ENCODE results near the gene CACNA2D3. TPM values are rescaled to one million over a fixed set of nuclear protein-coding genes. Genes with fewer than 3 reads are reported as not detected.

The CACNA2D3 gene
- total RNA-seq, 4 donors from 2014 or later, result 0.27 to 1.5 (median 0.79) TPM

DNA sequence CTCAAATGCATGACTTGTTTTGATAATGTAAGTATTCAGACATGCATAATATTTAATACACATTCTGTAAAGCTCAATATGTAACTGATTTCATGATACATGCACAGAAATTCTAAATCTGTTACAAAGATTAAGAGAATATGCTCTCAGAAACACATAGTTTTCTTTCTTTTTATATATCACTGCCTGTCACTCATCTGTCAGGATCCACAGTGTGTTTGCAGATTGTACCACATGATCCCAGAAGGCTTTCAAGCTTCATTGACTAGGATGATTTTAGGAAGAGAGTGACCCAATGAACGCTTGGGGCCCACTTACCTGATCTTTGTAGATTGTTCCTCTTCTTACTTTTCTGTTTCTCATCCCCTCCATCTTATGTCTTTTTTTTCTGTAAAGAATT lies 261.9 kb downstream of the CACNA2D3 start:
- TF ChIP-seq CTCF (IDR thresholded peaks at IDR 0.05) (no peak), POLR2A (IDR thresholded peaks at IDR 0.05) (no peak)
- H3K4me3 ChIP-seq (ENCODE audit: low read depth, poor library complexity, severe bottlenecking), result no peak overlapping the region
- 84 to 96% methylated on average over 1 of the region's 1 CpG for WGBS, 2 donors
- intact Hi-C loops (cut with DNase I; ENCODE audit: low total_unique reads), result no loop called here
- no peak for DNase-seq (ENCODE audit: low spot score in 2 of 2)

- TF ChIP-seq CTCF (IDR thresholded peaks at IDR 0.05) (no peak), POLR2A (IDR thresholded peaks at IDR 0.05) (no peak)
- intact Hi-C loops (cut with DNase I; ENCODE audit: low total_unique reads), result no loop called here
- no peak for DNase-seq (ENCODE audit: low spot score in 2 of 2)
- H3K4me3 ChIP-seq (ENCODE audit: low read depth, poor library complexity, severe bottlenecking), result no peak overlapping the region
- WGBS, 2 donors, result 74 to 81% methylated on average over 2 of the region's 2 CpGs
Measured at GRCh38 chr3:54390582-54390981, 268.2 kb downstream of the CACNA2D3 start.

DNA sequence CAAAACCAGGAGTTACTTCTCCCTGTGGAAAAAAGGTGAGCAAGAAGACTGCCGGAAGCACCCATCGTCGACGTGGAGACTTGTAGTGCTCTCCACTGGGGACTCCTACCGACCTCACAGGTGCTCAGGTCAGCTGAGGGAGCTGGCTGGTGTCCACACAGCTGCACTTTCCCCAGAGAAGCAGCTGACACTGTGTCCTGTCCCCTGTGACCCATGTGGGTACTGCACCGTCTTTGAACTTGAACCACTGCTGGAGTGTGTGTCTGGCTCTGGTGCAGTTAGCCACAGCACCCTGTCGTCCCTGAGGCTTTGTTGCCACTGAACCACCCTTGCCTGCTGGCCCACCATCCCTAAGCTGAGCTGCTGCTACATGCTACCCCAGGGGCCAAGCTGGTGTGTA lies 270.8 kb downstream of the CACNA2D3 start:
- no peak overlapping the region for H3K4me3 ChIP-seq (ENCODE audit: low read depth, poor library complexity, severe bottlenecking)
- WGBS, 2 donors, result 92 to 96% methylated on average over 6 to 7 of the region's 7 CpGs
- no peak for DNase-seq (ENCODE audit: low spot score in 2 of 2)
- intact Hi-C loops (cut with DNase I; ENCODE audit: low total_unique reads), result no loop called here
- TF ChIP-seq POLR2A (IDR thresholded peaks at IDR 0.05) (no peak), CTCF (IDR thresholded peaks at IDR 0.05) (no peak)

- no peak for DNase-seq (ENCODE audit: low spot score in 2 of 2)
- 88 to 97% methylated on average over 2 of the region's 2 CpGs for WGBS, 2 donors
- intact Hi-C loops (cut with DNase I; ENCODE audit: low total_unique reads), result no loop called here
- TF ChIP-seq CTCF (IDR thresholded peaks at IDR 0.05) (no peak), POLR2A (IDR thresholded peaks at IDR 0.05) (no peak)
- no peak overlapping the region for H3K4me3 ChIP-seq (ENCODE audit: low read depth, poor library complexity, severe bottlenecking)
Measured at GRCh38 chr3:54408328-54408727, 286.0 kb downstream of the CACNA2D3 start.

DNA sequence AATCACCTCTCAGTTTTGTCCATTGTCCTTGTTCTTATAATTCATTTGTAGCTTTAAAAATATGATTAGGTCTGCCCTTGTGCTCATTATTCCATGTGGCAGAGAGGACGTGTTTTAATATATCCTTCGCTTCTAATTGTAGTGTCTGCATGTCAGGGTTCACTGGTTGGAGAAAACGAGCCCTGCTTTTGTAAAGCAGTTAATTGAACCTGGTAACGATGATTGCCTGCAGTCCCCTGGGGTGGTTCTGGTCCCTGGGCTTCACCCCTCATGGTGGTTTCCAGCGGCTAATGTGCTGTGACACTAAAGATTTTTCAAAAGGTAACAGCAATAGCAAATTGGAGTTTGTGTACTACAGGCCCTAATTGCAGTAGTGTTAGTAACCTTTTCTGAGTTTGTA lies 299.6 kb downstream of the CACNA2D3 start:
- no peak overlapping the region for H3K4me3 ChIP-seq (ENCODE audit: low read depth, poor library complexity, severe bottlenecking)
- intact Hi-C loops (cut with DNase I; ENCODE audit: low total_unique reads), result no loop called here
- DNase-seq (ENCODE audit: low spot score in 2 of 2), result no peak
- 85% methylated on average over 5 of the region's 5 CpGs for WGBS, 2 donors
- no peak for TF ChIP-seq POLR2A (IDR thresholded peaks at IDR 0.05)
- TF ChIP-seq CTCF (IDR thresholded peaks at IDR 0.05), result no peak

DNA sequence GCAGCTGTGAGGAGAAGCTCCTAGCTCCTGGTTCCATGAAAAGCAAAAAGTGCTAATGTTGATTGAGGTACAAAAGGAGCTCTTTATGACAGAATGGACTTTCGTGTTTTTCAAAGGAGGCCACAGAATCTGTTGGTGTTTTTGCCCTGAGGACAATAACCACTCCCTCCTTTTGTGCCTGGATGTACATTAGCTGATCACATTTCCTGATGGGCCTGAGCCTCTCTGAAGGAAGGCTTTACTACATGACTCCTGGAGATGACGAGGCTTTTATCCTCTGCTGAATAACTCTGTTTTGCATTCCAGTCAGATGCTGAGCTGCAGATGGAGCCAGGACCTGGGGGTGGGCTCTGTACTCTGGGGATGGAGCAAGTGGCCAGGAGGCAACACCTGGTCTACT lies 301.9 kb downstream of the CACNA2D3 start:
- WGBS, 2 donors, result 58 to 78% methylated on average over 2 of the region's 2 CpGs
- TF ChIP-seq CTCF (IDR thresholded peaks at IDR 0.05) (no peak), POLR2A (IDR thresholded peaks at IDR 0.05) (no peak)
- DNase-seq (ENCODE audit: low spot score in 2 of 2), result no peak
- intact Hi-C loops (cut with DNase I; ENCODE audit: low total_unique reads), result no loop called here
- no peak overlapping the region for H3K4me3 ChIP-seq (ENCODE audit: low read depth, poor library complexity, severe bottlenecking)

Data from lower leg skin (tissue), 4 donors.